Psoas muscle (tissue), 8 donors: ENCODE data around the gene CNPY1. TPM values are rescaled to one million over a fixed set of nuclear protein-coding genes. Genes with fewer than 3 reads are reported as not detected.

Experiments
- ATAC-seq, 4 donors: fragments of 200-7000 bp; cut with Tn5 transposase; one replicate each; pipeline ENCODE4 v1.9.1; 2020; ENCODE audit warnings: moderate library complexity in 3 of 4, mild to moderate bottlenecking in 2 of 4
- DNase-seq, 2 donors: peaks; one replicate each; pipeline ENCODE4 v3.0.0-alpha.2; 2020
- H3K27ac ChIP-seq: fragments of 200-600 bp; one replicate; pipeline ENCODE4 v1.8.0; 2022
- H3K27me3 ChIP-seq, 3 donors: fragments of 200-600 bp in 1 of 3; one replicate each; pipeline versions ENCODE4 v1.6.1 to v1.8.0; 2013 to 2022; ENCODE audit warnings: low read length in 2 of 3, mild to moderate bottlenecking in 2 of 3, moderate library complexity in 1 of 3; ENCODE audit not compliant: insufficient read depth in 3 of 3
- H3K36me3 ChIP-seq, 2 donors: fragments of 200-600 bp in 1 of 2; one replicate each; pipeline versions ENCODE4 v1.6.1 to v1.8.0; 2013 to 2022; ENCODE audit warnings: low read depth in 1 of 2, mild to moderate bottlenecking in 1 of 2, moderate library complexity in 1 of 2; ENCODE audit not compliant: insufficient read depth in 1 of 2
- H3K4me1 ChIP-seq: fragments of 200-600 bp; one replicate; pipeline ENCODE4 v1.8.0; 2022
- H3K4me3 ChIP-seq: fragments of 200-600 bp; one replicate; pipeline ENCODE4 v1.8.0; 2022; ENCODE audit warnings: mild to moderate bottlenecking
- H3K9me3 ChIP-seq: fragments of 200-600 bp; one replicate; pipeline ENCODE4 v1.8.0; 2022
- CTCF ChIP-seq: fragments of 200-600 bp; IDR thresholded peaks from one replicate; pipeline ENCODE4 v1.8.0; 2022; ENCODE audit warnings: antibody characterized with exemption
- WGBS, 3 donors: extraction: QIAGEN DNeasy Blood & Tissue Kit; methylation state at CpG; one replicate each; pipeline versions ENCODE4 v1.1.6 to v1.1.7; 2013; 5-methylcytosine and 5-hydroxymethylcytosine counted together
- intact Hi-C, 2 donors: fragments of 100-400 bp; cut with DNase I; formaldehyde crosslinking; loops; one replicate each; pipeline versions ENCODE4 v1.11.0 to v1.14.2; 2022
- polyA plus RNA-seq, 3 donors: library from polyadenylated mRNA; stranded (reverse); fragments of 200-250 nt; gene quantifications; one replicate each; pipeline ENCODE4 v1.2.3, GENCODE V29; 2013
- total RNA-seq, 4 donors: library from RNA; stranded (reverse); fragmentation: NEBNext Ultra II Directional in 2 of 4; extraction: Animal tissue kit (Norgen Biotek cat#: 25700) in 2 of 4; gene quantifications; one replicate each; pipeline versions ENCODE4 v1.2.1 to v1.2.4, GENCODE V29; 2021 to 2023
- donor health status: healthy with polysubstance abuse.
- donor health status: DM: no; HTN: no; CAD: no; lungs with moderate emphysema.
- donor health status: Bipolar disorder and iron deficiency.
- donor health status: healthy.
- donor health status: DM: yes; HTN: yes; CAD: no.
- donor health status: DM: no; HTN: no; CAD: no.
- donor health status: DM: no; HTN: no; CAD: no.
- donor health status: DM: yes; HTN: yes; CAD: no.

Gene CNPY1
- total and polyA plus RNA-seq, 7 donors, result not detected

GRCh38 chr7:155458111-155458877, 88.1 kb downstream of the CNPY1 start, which contains the start of gene EN2:
TSS of gene EN2 (plus strand) at chr7:155458129. CDS start at chr7:155458378, 249 bp downstream.
- no peak for ATAC-seq

GRCh38 chr7:155457544-155458110, 88.7 kb downstream of the CNPY1 start:
- Histone ChIP-seq H3K9me3 (no peaks in the 10 kb centered on the region), H3K27me3 (peaks cover 0 to 96% (median 72%) of the 10 kb centered on the region in 3 donors), H3K4me1 (peaks cover 12% of the 10 kb centered on the region), H3K36me3 (no peaks in the 10 kb centered on the region), H3K4me3 (peak overlapping the region; percentile 82), H3K27ac (no peak overlapping the region)
- intact Hi-C loops, result loop anchor here in 1 of 2 donors (10.0 kb wide), 1 partner anchor 533 kb away; no protein-coding TSS in a partner anchor
- WGBS, 3 donors, result 1 to 2% (median 2%) methylated on average over 51 to 98 of the region's 98 CpGs
- no peak for TF ChIP-seq CTCF
- ATAC-seq, result peak; percentile 24 to 45 (median 38)
- DNase-seq, result no peak

More at GRCh38 chr7:155458111-155458877, 88.1 kb downstream of the CNPY1 start, which contains the start of gene EN2:
- no peaks in the 10 kb centered on the region for H3K36me3 ChIP-seq
- no peaks in the 10 kb centered on the region for H3K9me3 ChIP-seq
- no peak within 1 kb of the TSS for H3K27ac ChIP-seq
- peak within 1 kb of the TSS; percentile 82 for H3K4me3 ChIP-seq
- TF ChIP-seq CTCF, result no peak
- no peak for DNase-seq
- peaks cover 0 to 95% (median 73%) of the 10 kb centered on the region in 3 donors for H3K27me3 ChIP-seq
- intact Hi-C loops, result loop anchor here in 1 of 2 donors (10.0 kb wide), 1 partner anchor 533 kb away; no protein-coding TSS in a partner anchor
- peaks cover 12% of the 10 kb centered on the region for H3K4me1 ChIP-seq
- WGBS, 3 donors, result 0 to 1% (median 1%) methylated on average over 51 to 105 of the region's 105 CpGs

GRCh38 chr7:155456738-155457543, 89.4 kb downstream of the CNPY1 start:
- no peak overlapping the region for H3K27ac ChIP-seq
- H3K27me3 ChIP-seq, result peaks cover 0 to 96% (median 68%) of the 10 kb centered on the region in 3 donors
- 1 to 2% (median 2%) methylated on average over 52 to 69 of the region's 69 CpGs for WGBS, 3 donors
- no peak for TF ChIP-seq CTCF
- ATAC-seq, result peak; percentile 87 to 95 (median 92)
- no peaks in the 10 kb centered on the region for H3K9me3 ChIP-seq
- intact Hi-C loops, result loop anchor here in 1 of 2 donors (10.0 kb wide), 1 partner anchor 532 kb away; no protein-coding TSS in a partner anchor
- H3K4me1 ChIP-seq, result peaks cover 12% of the 10 kb centered on the region
- peak; percentile 79 to 81 for DNase-seq
- no peaks in the 10 kb centered on the region for H3K36me3 ChIP-seq
- H3K4me3 ChIP-seq, result peak overlapping the region; percentile 82
